K562 (cell line): ENCODE data around the gene SEC14L2. TPM values are rescaled to one million over a fixed set of nuclear protein-coding genes. Genes with fewer than 3 reads are reported as not detected.

Experiments used
- ATAC-seq: fragments of 200-7000 bp; cut with Tn5 transposase; 3 replicates; pipeline ENCODE4 v1.9.1; 2020; ENCODE audit warnings: moderate library complexity
- BruUV-seq: library from RNA; stranded (reverse); fragments of 400-500 nt; replicated peaks from 2 replicates; lab custom pipeline; 2021; lab: Mats Ljungman, UMichigan
- CTCF ChIA-PET: fragments of 300-600 bp; formaldehyde crosslinking; extraction: SDS; loops from one replicate; lab custom pipeline; 2021; ENCODE audit warnings: low intra/inter-chr PET ratio; lab: Yijun Ruan, JAX
- POLR2A ChIA-PET: fragments of 300-600, 350-650 bp; sonication (Branson Sonifier 250); formaldehyde crosslinking; extraction: SDS; loops from one replicate; lab custom pipeline; 2021; ENCODE audit warnings: antibody characterized with exemption, inconsistent platforms; lab: Yijun Ruan, JAX
- DNase-seq, 4 experiments: peaks; one replicate each; pipeline versions ENCODE4 v3.0.0 to v3.0.0-alpha.2; 2011 to 2018; ENCODE audit warnings: low spot score in 3 of 4, mixed read lengths in 3 of 4; ENCODE audit errors: extremely low read depth in 1 of 4
- FAIRE-seq: peaks from 2 replicates; lab custom pipeline; 2011; peaks lifted over from hg19 to GRCh38; lab: Jason Lieb, UNC
- H2AFZ ChIP-seq: 2 replicates; pipeline ENCODE4 v1.6.0; 2011; ENCODE audit warnings: low read depth, low read length, control low read depth, inconsistent platforms
- H3K27ac ChIP-seq: fragments of 200-600 bp; 3 replicates; pipeline ENCODE4 v1.8.0; 2011; ENCODE audit warnings: low read depth, mild to moderate bottlenecking, control low read depth, inconsistent platforms, low read length, moderate library complexity, mixed read lengths; ENCODE audit errors: extremely low read depth
- H3K27me3 ChIP-seq, 2 experiments: fragments of 300-600 bp in 1 of 2; 2 replicates in 1 of 2; 3 replicates in 1 of 2; pipeline versions ENCODE4 v1.6.0 to v1.8.0; 2011; ENCODE audit warnings: inconsistent platforms in 2 of 2, low read length in 2 of 2, mild to moderate bottlenecking in 1 of 2, mixed read lengths in 1 of 2, moderate library complexity in 1 of 2; ENCODE audit not compliant: control insufficient read depth in 2 of 2, insufficient read depth in 2 of 2
- H3K36me3 ChIP-seq: fragments of 300-600 bp; 3 replicates; pipeline ENCODE4 v1.8.0; 2011; ENCODE audit warnings: mild to moderate bottlenecking, low read length, inconsistent platforms; ENCODE audit not compliant: control insufficient read depth, insufficient read depth
- H3K4me1 ChIP-seq, 2 experiments: fragments of 200-600 bp in 1 of 2; replicated peaks in 1 of 2; 2 replicates in 1 of 2; 3 replicates in 1 of 2; pipeline versions ENCODE4 v1.5.1 to v1.8.0; 2011; ENCODE audit warnings: inconsistent platforms in 2 of 2, low read length in 2 of 2, mild to moderate bottlenecking in 1 of 2, mixed read lengths in 1 of 2, moderate library complexity in 1 of 2; ENCODE audit not compliant: control insufficient read depth in 2 of 2, insufficient read depth in 2 of 2
- H3K4me2 ChIP-seq: 2 replicates; pipeline ENCODE4 v1.6.1; 2011; ENCODE audit warnings: low read length, control low read depth, inconsistent platforms, mixed read lengths; ENCODE audit not compliant: insufficient read depth
- H3K4me3 ChIP-seq: fragments of 200-600 bp; sonication (generic), shearing (Covaris generic); 2 replicates; pipeline ENCODE4 v1.5.1; 2016; ENCODE audit warnings: control low read depth, inconsistent platforms
- H3K79me2 ChIP-seq: fragments of 200-600 bp; 3 replicates; pipeline ENCODE4 v1.8.0; 2011; ENCODE audit warnings: low read length, inconsistent platforms; ENCODE audit not compliant: control insufficient read depth, insufficient read depth
- H3K9ac ChIP-seq, 2 experiments: 2 replicates each; pipeline versions ENCODE4 v1.6.0 to v1.6.1; 2011; ENCODE audit warnings: low read depth in 2 of 2, low read length in 2 of 2, control low read depth in 1 of 2, inconsistent platforms in 1 of 2, mild to moderate bottlenecking in 1 of 2, mixed read lengths in 1 of 2; ENCODE audit not compliant: insufficient read depth in 1 of 2
- H3K9me1 ChIP-seq: one replicate; pipeline ENCODE4 v1.6.0; 2011; ENCODE audit warnings: inconsistent platforms, mild to moderate bottlenecking, low read length, moderate library complexity; ENCODE audit not compliant: control insufficient read depth, insufficient read depth
- H3K9me3 ChIP-seq: replicated peaks from 2 replicates; pipeline ENCODE4 v1.5.1; 2011; ENCODE audit warnings: low read depth, low read length, inconsistent platforms; ENCODE audit not compliant: control insufficient read depth, insufficient read depth
- H4K20me1 ChIP-seq: replicated peaks from 2 replicates; pipeline ENCODE4 v1.6.1; 2011; ENCODE audit warnings: low read length, inconsistent platforms, mixed read lengths; ENCODE audit not compliant: control insufficient read depth, insufficient read depth
- FOXO4 ChIP-seq: fragments of 450-650 bp; formaldehyde crosslinking; IDR thresholded peaks from 2 replicates; pipeline ENCODE4 v1.4.0; 2020; ENCODE audit warnings: mild to moderate bottlenecking, moderate library complexity
- MED1 ChIP-seq: sonication (generic); formaldehyde crosslinking; IDR thresholded peaks from 2 replicates; pipeline ENCODE4 v1.8.1; 2023; ENCODE audit warnings: missing genetic modification reagents, borderline replicate concordance
- MLLT1 ChIP-seq, 2 experiments: fragments of 450-650 bp; IDR thresholded peaks; 2 replicates each; pipeline ENCODE4 v1.6.1; 2016
- NR0B1 ChIP-seq: fragments of 450-650 bp; IDR thresholded peaks from one replicate; pipeline ENCODE4 v1.6.1; 2018; ENCODE audit warnings: mild to moderate bottlenecking, moderate library complexity; ENCODE audit not compliant: partially characterized antibody
- TSHZ1 ChIP-seq: fragments of 250-450 bp; sonication (Bioruptor Pico); IDR thresholded peaks from 2 replicates; pipeline ENCODE4 v1.4.0; 2020; ENCODE audit warnings: mild to moderate bottlenecking, moderate library complexity
- ZNF24 ChIP-seq: fragments of 450-650 bp; IDR thresholded peaks from 2 replicates; pipeline ENCODE4 v1.6.1; 2016
- ZNF408 ChIP-seq: fragments of 250-450 bp; sonication (Bioruptor Pico); IDR thresholded peaks from 2 replicates; pipeline ENCODE4 v1.4.0; 2020; ENCODE audit warnings: low read depth, mild to moderate bottlenecking, moderate library complexity
- WGBS: fragments of 100-300 bp; shearing (Covaris generic); methylation state at CpG from one replicate; pipeline ENCODE4 v1.1.6; 2016; ENCODE audit warnings: low coverage, mixed read lengths; ENCODE audit not compliant: insufficient coverage; ENCODE audit errors: missing lambda C conversion rate; 5-methylcytosine and 5-hydroxymethylcytosine counted together
- in situ Hi-C: fragments of 300-500 bp; cut with MboI; formaldehyde crosslinking; loops from 4 replicates; pipeline ENCODE4 v1.15.0; 2018; ENCODE audit warnings: inconsistent platforms, mixed read lengths
- intact Hi-C: fragments of 100-400 bp; cut with micrococcal nuclease; formaldehyde crosslinking; loops from 2 replicates; pipeline ENCODE4 v1.14.2; 2022
- polyA plus RNA-seq, 8 experiments: library from polyadenylated mRNA; depleted of rRNA in 4 of 8; stranded (reverse) in 5 of 8; unstranded in 3 of 8; fragments of >200 nt; fragmentation: Nextera tagmentation in 2 of 8; fragmentation: Illumina TruSeq in 1 of 8; extraction: Ambion mirVana in 2 of 8; extraction: Trizol in 1 of 8; gene quantifications; 2 replicates each; pipeline versions ENCODE4 v1.2.1 to v1.2.3, GENCODE V29; 2011 to 2014; ENCODE audit warnings: inconsistent platforms in 1 of 8, missing spikeins in 1 of 8
- total RNA-seq, 7 experiments: library from RNA; depleted of rRNA in 6 of 7; stranded (reverse); fragments of >200 nt in 6 of 7; fragmentation: Illumina TruSeq in 2 of 7; extraction: Trizol in 2 of 7; gene quantifications; 2 replicates each; pipeline versions ENCODE4 v1.2.1 to v1.2.3, GENCODE V29; 2011 to 2021; ENCODE audit warnings: low replicate concordance in 1 of 7

SEC14L2 gene
- total and polyA plus RNA-seq, 9 of the 15 experiments (the other 6 are each of a cell fraction or from before 2014, with no cell fraction given) = 0.03 to 0.17 (median 0.10) TPM

- ChIA-PET CTCF (no interaction called here), POLR2A (interaction anchor here (1.5 to 1.9 kb wide), 2 partner anchors 9 kb away, joined by 4 to 9 read pairs; no protein-coding TSS in a partner anchor)
- peaks cover 3% of the 10 kb centered on the region; the same call in 1 of the 3 replicates for H3K79me2 ChIP-seq
- DNase-seq (no peak), FAIRE-seq (no peak), ATAC-seq (no peak)
- intact Hi-C loops = no loop called here
- in situ Hi-C loops = no loop called here
- H4K20me1 ChIP-seq = no peaks in the 10 kb centered on the region
- peaks cover 2% of the 10 kb centered on the region for H3K9me1 ChIP-seq
- peaks cover 28% of the 10 kb centered on the region for H3K36me3 ChIP-seq
- no peak for TF ChIP-seq NR0B1
- TF ChIP-seq ZNF408 (CRISPR knock-in tag) = no peak
- TF ChIP-seq TSHZ1 (CRISPR knock-in tag) = no peak
- TF ChIP-seq ZNF24 = no peak
- no peak for TF ChIP-seq FOXO4 (CRISPR knock-in tag)
- no peak for TF ChIP-seq MED1 (CRISPR knock-in tag)
- TF ChIP-seq MLLT1 (IDR thresholded peaks at IDR 0.05) = no peak
- H3K27me3 ChIP-seq = no peaks in the 10 kb centered on the region
- H3K9ac ChIP-seq = no peak overlapping the region; a peak in 1 of 4 replicates
- H3K4me2 ChIP-seq = no peak overlapping the region
- no peak overlapping the region for H3K27ac ChIP-seq
- WGBS = 78% methylated on average over 4 of the region's 4 CpGs
- H3K9me3 ChIP-seq = no peaks in the 10 kb centered on the region
- H3K4me3 ChIP-seq = no peak overlapping the region
- BruUV-seq = no TSS peak
- H2AFZ ChIP-seq = no peak overlapping the region
- H3K4me1 ChIP-seq = no peaks in the 10 kb centered on the region; a peak in 1 of 5 replicates
Observed at GRCh38 chr22:30414525-30415047, 17.8 kb downstream of the SEC14L2 start.
